MCF 10A (cell line): ENCODE measurements around the gene NCKAP1. TPM values are rescaled to one million over a fixed set of nuclear protein-coding genes. Genes with fewer than 3 reads are reported as not detected.

Source experiments
- BruUV-seq: library from RNA; stranded (reverse); fragments of 400-500 nt; replicated peaks from 2 replicates; lab custom pipeline; 2021; lab: Mats Ljungman, UMichigan
- CTCF ChIA-PET: fragments of 300-600 bp; sonication (Branson Sonifier 250); formaldehyde crosslinking; extraction: SDS; loops from one replicate; lab custom pipeline; 2021; ENCODE audit warnings: antibody characterized with exemption, inconsistent platforms; lab: Yijun Ruan, JAX
- POLR2A ChIA-PET: fragments of 300-600, 350-650 bp; sonication (Branson Sonifier 250); formaldehyde crosslinking; extraction: SDS; loops from one replicate; lab custom pipeline; 2020; ENCODE audit warnings: antibody characterized with exemption, inconsistent platforms; lab: Yijun Ruan, JAX
- DNase-seq: peaks from one replicate; pipeline ENCODE4 v3.0.0-alpha.2; 2018; ENCODE audit not compliant: unreplicated experiment
- H3K27ac Mint-ChIP-seq: one replicate; pipeline ENCODE4 v1.8.0; 2022; ENCODE audit warnings: mild to moderate bottlenecking, low read depth, mixed read lengths; ENCODE audit not compliant: unreplicated experiment
- H3K27me3 Mint-ChIP-seq: one replicate; pipeline ENCODE4 v1.8.0; 2022; ENCODE audit warnings: mixed read lengths; ENCODE audit not compliant: insufficient read depth, unreplicated experiment
- H3K36me3 Mint-ChIP-seq: one replicate; pipeline ENCODE4 v1.8.0; 2022; ENCODE audit warnings: mild to moderate bottlenecking, moderate library complexity, mixed read lengths; ENCODE audit not compliant: insufficient read depth, unreplicated experiment
- H3K4me1 Mint-ChIP-seq: one replicate; pipeline ENCODE4 v1.8.0; 2022; ENCODE audit warnings: mixed read lengths; ENCODE audit not compliant: insufficient read depth, unreplicated experiment
- H3K4me3 Mint-ChIP-seq: one replicate; pipeline ENCODE4 v1.8.0; 2022; ENCODE audit warnings: mild to moderate bottlenecking, moderate library complexity, mixed read lengths; ENCODE audit not compliant: unreplicated experiment
- H3K9me3 Mint-ChIP-seq: one replicate; pipeline ENCODE4 v1.8.0; 2022; ENCODE audit warnings: mixed read lengths; ENCODE audit not compliant: unreplicated experiment
- intact Hi-C: fragments of 100-400 bp; cut with micrococcal nuclease; formaldehyde crosslinking; loops from 2 replicates; pipeline ENCODE4 v1.14.1; 2022
- total RNA-seq: library from RNA; stranded (reverse); gene quantifications from 2 replicates; pipeline ENCODE4 v1.2.3, GENCODE V29; 2022
- TF ChIP-seq, protein P1 (sequence below): fragments of 200-600 bp; IDR thresholded peaks from one replicate; pipeline ENCODE4 v1.8.0; 2022; ENCODE audit warnings: antibody characterized with exemption, mild to moderate bottlenecking; ENCODE audit not compliant: unreplicated experiment

Gene NCKAP1
- total RNA-seq, 1 experiment from 2014 or later, result 160 TPM

- POLR2A ChIA-PET, result interaction anchor here (0.6 to 1.3 kb wide), 2 partner anchors 14 to 50 kb away, joined by 3 read pairs; no protein-coding TSS in a partner anchor
- Mint-ChIP-seq H3K27ac (no peak overlapping the region), H3K27me3 (no peaks in the 10 kb centered on the region), H3K4me3 (no peak overlapping the region), H3K4me1 (peaks cover 13% of the 10 kb centered on the region), H3K9me3 (no peaks in the 10 kb centered on the region), H3K36me3 (peaks cover 72% of the 10 kb centered on the region)
- DNase-seq, result peak; percentile 62
- intact Hi-C loops, result no loop called here
- TF ChIP-seq, protein P1, sequence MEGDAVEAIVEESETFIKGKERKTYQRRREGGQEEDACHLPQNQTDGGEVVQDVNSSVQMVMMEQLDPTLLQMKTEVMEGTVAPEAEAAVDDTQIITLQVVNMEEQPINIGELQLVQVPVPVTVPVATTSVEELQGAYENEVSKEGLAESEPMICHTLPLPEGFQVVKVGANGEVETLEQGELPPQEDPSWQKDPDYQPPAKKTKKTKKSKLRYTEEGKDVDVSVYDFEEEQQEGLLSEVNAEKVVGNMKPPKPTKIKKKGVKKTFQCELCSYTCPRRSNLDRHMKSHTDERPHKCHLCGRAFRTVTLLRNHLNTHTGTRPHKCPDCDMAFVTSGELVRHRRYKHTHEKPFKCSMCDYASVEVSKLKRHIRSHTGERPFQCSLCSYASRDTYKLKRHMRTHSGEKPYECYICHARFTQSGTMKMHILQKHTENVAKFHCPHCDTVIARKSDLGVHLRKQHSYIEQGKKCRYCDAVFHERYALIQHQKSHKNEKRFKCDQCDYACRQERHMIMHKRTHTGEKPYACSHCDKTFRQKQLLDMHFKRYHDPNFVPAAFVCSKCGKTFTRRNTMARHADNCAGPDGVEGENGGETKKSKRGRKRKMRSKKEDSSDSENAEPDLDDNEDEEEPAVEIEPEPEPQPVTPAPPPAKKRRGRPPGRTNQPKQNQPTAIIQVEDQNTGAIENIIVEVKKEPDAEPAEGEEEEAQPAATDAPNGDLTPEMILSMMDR, result no peak
- BruUV-seq, result no TSS peak
- CTCF ChIA-PET, result interaction anchor here (0.6 kb wide), 1 partner anchor 139 kb away, joined by 3 read pairs; no protein-coding TSS in a partner anchor
Observed at GRCh38 chr2:182924306-182924705, 114.0 kb downstream of the NCKAP1 start.

DNA sequence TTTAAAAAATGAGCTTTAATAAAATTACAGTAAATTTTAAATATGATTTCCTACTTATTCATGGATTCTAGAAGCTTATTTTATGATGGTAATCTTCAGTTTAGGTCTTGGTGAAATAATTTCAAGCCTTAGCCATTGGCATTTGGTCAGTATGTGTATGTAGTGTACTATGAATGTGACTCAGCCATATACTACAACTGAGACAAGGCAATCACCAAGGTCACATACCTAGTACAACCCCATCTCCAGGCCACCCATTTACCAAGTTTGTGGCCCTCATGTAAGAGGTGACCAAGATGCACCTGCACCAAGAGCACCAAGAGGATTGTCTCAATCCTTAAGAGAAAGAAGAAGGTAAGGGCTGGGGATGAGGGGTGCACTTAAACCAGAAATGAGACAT lies 117.0 kb downstream of the NCKAP1 start:
- TF ChIP-seq, protein P1, result no peak
- no peak for DNase-seq
- H3K4me1 Mint-ChIP-seq, result peaks cover 20% of the 10 kb centered on the region
- no peaks in the 10 kb centered on the region for H3K27me3 Mint-ChIP-seq
- intact Hi-C loops, result no loop called here
- no TSS peak for BruUV-seq
- CTCF ChIA-PET, result interaction anchor here (0.9 kb wide), 1 partner anchor 59 kb away, joined by 4 read pairs; no protein-coding TSS in a partner anchor
- peaks cover 64% of the 10 kb centered on the region for H3K36me3 Mint-ChIP-seq
- no peaks in the 10 kb centered on the region for H3K9me3 Mint-ChIP-seq
- H3K4me3 Mint-ChIP-seq, result no peak overlapping the region
- POLR2A ChIA-PET, result no interaction called here
- no peak overlapping the region for H3K27ac Mint-ChIP-seq

DNA sequence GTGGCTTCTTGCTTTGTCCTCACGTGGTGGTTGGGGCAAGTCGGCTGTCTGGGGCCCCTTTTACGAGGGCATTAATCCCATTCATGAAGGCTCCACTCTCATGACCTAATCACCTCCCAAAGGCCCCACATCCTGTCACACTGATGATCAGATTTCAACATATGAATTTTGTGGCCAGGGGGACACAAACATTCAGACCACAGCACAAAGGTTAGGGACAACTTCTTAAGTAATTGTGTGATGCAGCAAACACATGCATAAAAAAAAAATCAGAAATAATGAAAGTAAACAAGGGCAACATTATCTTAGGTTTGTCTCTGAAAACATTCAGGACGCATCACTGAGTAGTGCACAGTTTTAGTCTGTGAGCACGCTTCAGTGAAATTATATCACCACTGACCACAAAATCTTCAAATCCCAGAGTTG lies 117.6 kb downstream of the NCKAP1 start:
- H3K27ac Mint-ChIP-seq, result no peak overlapping the region
- ChIA-PET CTCF (interaction anchor here (0.9 kb wide), 1 partner anchor 59 kb away, joined by 4 read pairs; no protein-coding TSS in a partner anchor), POLR2A (no interaction called here)
- TF ChIP-seq, protein P1, result no peak
- H3K27me3 Mint-ChIP-seq, result no peaks in the 10 kb centered on the region
- H3K9me3 Mint-ChIP-seq, result no peaks in the 10 kb centered on the region
- peaks cover 20% of the 10 kb centered on the region for H3K4me1 Mint-ChIP-seq
- peaks cover 64% of the 10 kb centered on the region for H3K36me3 Mint-ChIP-seq
- no peak for DNase-seq
- H3K4me3 Mint-ChIP-seq, result no peak overlapping the region
- no TSS peak for BruUV-seq
- intact Hi-C loops, result no loop called here

- no peak for DNase-seq
- peaks cover 20% of the 10 kb centered on the region for H3K4me1 Mint-ChIP-seq
- TF ChIP-seq, protein P1, result no peak
- intact Hi-C loops, result no loop called here
- CTCF ChIA-PET, result no interaction called here
- peaks cover 69% of the 10 kb centered on the region for H3K36me3 Mint-ChIP-seq
- no peaks in the 10 kb centered on the region for H3K9me3 Mint-ChIP-seq
- H3K27ac Mint-ChIP-seq, result no peak overlapping the region
- no peaks in the 10 kb centered on the region for H3K27me3 Mint-ChIP-seq
- no TSS peak for BruUV-seq
- POLR2A ChIA-PET, result no interaction called here
- H3K4me3 Mint-ChIP-seq, result no peak overlapping the region
Observed at GRCh38 chr2:182920089-182920488, 118.2 kb downstream of the NCKAP1 start.
